Measurements from ENCODE around the gene ADGRG4.

ADGRG4 gene

DNA sequence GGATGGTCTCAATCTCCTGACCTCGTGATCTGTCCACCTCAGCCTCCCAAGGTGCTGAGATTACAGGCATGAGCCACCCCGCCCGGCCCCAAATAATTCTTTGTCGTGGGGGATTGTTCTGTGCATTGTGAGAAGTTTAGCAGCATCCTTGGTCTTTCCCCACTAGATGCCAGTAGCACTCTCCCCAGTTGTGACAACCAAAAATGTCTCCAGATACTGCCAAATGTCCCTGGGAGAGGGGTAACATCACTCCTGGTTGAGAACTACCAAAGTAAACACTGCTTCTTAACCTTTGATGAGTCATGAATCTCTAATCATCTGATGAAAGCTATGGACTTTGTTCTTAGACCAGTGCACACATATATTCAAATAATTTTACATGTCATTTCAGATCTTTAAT is 96.2 kb downstream of the ADGRG4 start:
- Histone ChIP-seq H3K79me1 (replicated peaks; ENCODE audit: low read length, poor library complexity, severe bottlenecking) (no peaks in the 10 kb centered on the region), H2BK5ac (ENCODE audit: low read depth, low read length, poor library complexity, severe bottlenecking) (no peak overlapping the region), H4K8ac (ENCODE audit: low read length) (no peak overlapping the region), H3K36me3 (ENCODE audit: control insufficient read depth in 1 of 2, insufficient read depth in 2 of 2, low read depth in 1 of 2, low read length in 2 of 2) (no peaks in the 10 kb centered on the region), H2BK15ac (ENCODE audit: low read depth, poor library complexity, severe bottlenecking) (no peak overlapping the region), H3K9ac (ENCODE audit: low read length) (no peak overlapping the region), H4K91ac (ENCODE audit: low read length) (no peak overlapping the region), H3K4me2 (ENCODE audit: low read length, poor library complexity, severe bottlenecking) (no peak overlapping the region), H3K23ac (ENCODE audit: low read length in 2 of 2) (no peak overlapping the region), H3K14ac (ENCODE audit: low read length in 2 of 2) (no peak overlapping the region), H2BK120ac (ENCODE audit: low read depth, low read length) (no peak overlapping the region), H3K27ac (ENCODE audit: low read length, poor library complexity, severe bottlenecking) (no peak overlapping the region), H3K27me3 (ENCODE audit: control insufficient read depth in 1 of 2, insufficient read depth in 1 of 2, low read length in 2 of 2) (peaks cover 0 to 7% of the 10 kb centered on the region in 2 experiments), H3K18ac (ENCODE audit: low read depth in 1 of 2, low read length in 2 of 2) (no peak overlapping the region), H3K9me3 (ENCODE audit: control insufficient read depth, low read length) (no peaks in the 10 kb centered on the region), H3K4me3 (ENCODE audit: insufficient read depth in 1 of 2, low read depth in 1 of 2, low read length in 2 of 2) (no peak overlapping the region), H2AFZ (ENCODE audit: low read depth, low read length) (no peak overlapping the region), H2AK5ac (ENCODE audit: low read length, severe bottlenecking) (no peak overlapping the region), H3K4me1 (ENCODE audit: control insufficient read depth, insufficient read depth, low read depth, low read length) (no peaks in the 10 kb centered on the region), H3K4ac (ENCODE audit: low read depth in 1 of 2, low read length in 2 of 2) (no peak overlapping the region), H2BK12ac (ENCODE audit: low read length in 2 of 2) (no peak overlapping the region)
- 100% methylated on average over 3 of the region's 4 CpGs for WGBS
- DNase-seq, result peak; percentile 0

DNA sequence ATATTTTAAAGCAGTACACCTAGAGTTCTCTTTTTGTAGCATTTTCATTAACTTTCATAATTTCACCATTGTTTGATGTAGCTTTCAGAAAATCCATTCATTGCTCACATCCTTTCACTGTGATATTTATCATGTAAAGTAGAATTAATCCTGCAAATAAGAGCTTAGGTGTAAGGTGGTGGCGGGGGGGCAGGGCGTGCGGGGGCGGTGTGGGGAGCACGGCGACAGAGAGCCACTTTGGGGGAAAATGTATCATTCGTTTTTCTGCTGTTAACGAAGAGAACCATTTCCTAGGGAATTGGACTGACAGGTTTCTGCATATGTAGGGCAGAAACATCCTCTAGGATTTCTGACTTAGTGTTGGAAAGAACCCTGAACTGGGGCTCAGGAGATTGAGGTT is 104.4 kb downstream of the ADGRG4 start:
- no peak overlapping the region for H3K4ac ChIP-seq (ENCODE audit: low read depth in 1 of 2, low read length in 2 of 2)
- H3K9me3 ChIP-seq (ENCODE audit: control insufficient read depth, low read length), result no peaks in the 10 kb centered on the region
- H2BK5ac ChIP-seq (ENCODE audit: low read depth, low read length, poor library complexity, severe bottlenecking), result no peak overlapping the region
- H3K4me2 ChIP-seq (ENCODE audit: low read length, poor library complexity, severe bottlenecking), result no peak overlapping the region
- no peaks in the 10 kb centered on the region for H3K36me3 ChIP-seq (ENCODE audit: control insufficient read depth in 1 of 2, insufficient read depth in 2 of 2, low read depth in 1 of 2, low read length in 2 of 2)
- H3K27me3 ChIP-seq (ENCODE audit: control insufficient read depth in 1 of 2, insufficient read depth in 1 of 2, low read length in 2 of 2), result peaks cover 0 to 47% of the 10 kb centered on the region in 2 experiments
- no peak overlapping the region for H2BK15ac ChIP-seq (ENCODE audit: low read depth, poor library complexity, severe bottlenecking)
- no peak for DNase-seq
- H3K27ac ChIP-seq (ENCODE audit: low read length, poor library complexity, severe bottlenecking), result no peak overlapping the region
- no peaks in the 10 kb centered on the region for H3K4me1 ChIP-seq (ENCODE audit: control insufficient read depth, insufficient read depth, low read depth, low read length)
- no peaks in the 10 kb centered on the region for H3K79me1 ChIP-seq (replicated peaks; ENCODE audit: low read length, poor library complexity, severe bottlenecking)
- H4K91ac ChIP-seq (ENCODE audit: low read length), result no peak overlapping the region
- H2BK12ac ChIP-seq (ENCODE audit: low read length in 2 of 2), result no peak overlapping the region
- H2AK5ac ChIP-seq (ENCODE audit: low read length, severe bottlenecking), result no peak overlapping the region
- H3K4me3 ChIP-seq (ENCODE audit: insufficient read depth in 1 of 2, low read depth in 1 of 2, low read length in 2 of 2), result no peak overlapping the region
- no peak overlapping the region for H3K9ac ChIP-seq (ENCODE audit: low read length)
- no peak overlapping the region for H2BK120ac ChIP-seq (ENCODE audit: low read depth, low read length)
- no peak overlapping the region for H2AFZ ChIP-seq (ENCODE audit: low read depth, low read length)
- H3K23ac ChIP-seq (ENCODE audit: low read length in 2 of 2), result no peak overlapping the region
- WGBS, result 75% methylated on average over 8 of the region's 8 CpGs
- H3K14ac ChIP-seq (ENCODE audit: low read length in 2 of 2), result no peak overlapping the region
- H4K8ac ChIP-seq (ENCODE audit: low read length), result no peak overlapping the region
- H3K18ac ChIP-seq (ENCODE audit: low read depth in 1 of 2, low read length in 2 of 2), result no peak overlapping the region

DNA sequence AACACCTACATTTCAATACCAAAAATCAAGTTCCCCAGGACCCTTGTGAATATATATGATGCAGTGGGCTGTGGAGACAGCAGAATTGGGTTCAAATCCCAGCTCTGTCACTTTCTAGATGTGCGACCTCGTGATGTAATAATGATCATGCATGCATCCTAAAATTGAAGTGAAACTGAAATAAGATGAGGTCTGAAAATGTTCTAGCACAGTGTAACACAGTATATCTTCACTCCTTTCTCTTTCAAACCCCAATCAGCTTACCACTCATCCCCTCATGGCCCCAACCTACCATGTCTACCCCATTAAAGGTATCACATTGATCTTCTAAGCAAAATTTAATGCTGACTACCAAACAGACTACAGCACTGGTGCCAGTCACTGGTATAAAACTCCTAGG is 117.0 kb downstream of the ADGRG4 start:
- WGBS, result no CpG with 5 or more reads among the region's 2 CpGs
- Histone ChIP-seq H3K4me1 (ENCODE audit: control insufficient read depth, insufficient read depth, low read depth, low read length) (no peaks in the 10 kb centered on the region), H3K4ac (ENCODE audit: low read depth in 1 of 2, low read length in 2 of 2) (no peak overlapping the region), H4K91ac (ENCODE audit: low read length) (no peak overlapping the region), H2BK120ac (ENCODE audit: low read depth, low read length) (no peak overlapping the region), H3K36me3 (ENCODE audit: control insufficient read depth in 1 of 2, insufficient read depth in 2 of 2, low read depth in 1 of 2, low read length in 2 of 2) (no peaks in the 10 kb centered on the region), H3K9me3 (ENCODE audit: control insufficient read depth, low read length) (no peaks in the 10 kb centered on the region), H4K8ac (ENCODE audit: low read length) (no peak overlapping the region), H3K23ac (ENCODE audit: low read length in 2 of 2) (no peak overlapping the region), H3K4me2 (ENCODE audit: low read length, poor library complexity, severe bottlenecking) (no peak overlapping the region), H2AFZ (ENCODE audit: low read depth, low read length) (no peak overlapping the region), H3K9ac (ENCODE audit: low read length) (no peak overlapping the region), H2AK5ac (ENCODE audit: low read length, severe bottlenecking) (no peak overlapping the region), H3K27ac (ENCODE audit: low read length, poor library complexity, severe bottlenecking) (no peak overlapping the region), H2BK15ac (ENCODE audit: low read depth, poor library complexity, severe bottlenecking) (no peak overlapping the region), H3K79me1 (replicated peaks; ENCODE audit: low read length, poor library complexity, severe bottlenecking) (no peaks in the 10 kb centered on the region), H3K18ac (ENCODE audit: low read depth in 1 of 2, low read length in 2 of 2) (no peak overlapping the region), H2BK5ac (ENCODE audit: low read depth, low read length, poor library complexity, severe bottlenecking) (no peak overlapping the region), H2BK12ac (ENCODE audit: low read length in 2 of 2) (no peak overlapping the region), H3K14ac (ENCODE audit: low read length in 2 of 2) (no peak overlapping the region), H3K27me3 (ENCODE audit: control insufficient read depth in 1 of 2, insufficient read depth in 1 of 2, low read length in 2 of 2) (peaks cover 0 to 16% of the 10 kb centered on the region in 2 experiments), H3K4me3 (ENCODE audit: insufficient read depth in 1 of 2, low read depth in 1 of 2, low read length in 2 of 2) (no peak overlapping the region)
- DNase-seq, result no peak

- Histone ChIP-seq H2AFZ (ENCODE audit: low read depth, low read length) (no peak overlapping the region), H3K27ac (ENCODE audit: low read length, poor library complexity, severe bottlenecking) (no peak overlapping the region)
- WGBS, result 74% methylated on average over 13 of the region's 14 CpGs
Measured at GRCh38 chrX:136421338-136421737, 120.6 kb downstream of the ADGRG4 start.

More at GRCh38 chrX:136421338-136421737, 120.6 kb downstream of the ADGRG4 start:
- no peak overlapping the region for H3K23ac ChIP-seq (ENCODE audit: low read length in 2 of 2)
- H2BK12ac ChIP-seq (ENCODE audit: low read length in 2 of 2), result no peak overlapping the region
- no peak overlapping the region for H3K4ac ChIP-seq (ENCODE audit: low read depth in 1 of 2, low read length in 2 of 2)
- H2BK15ac ChIP-seq (ENCODE audit: low read depth, poor library complexity, severe bottlenecking), result no peak overlapping the region
- H3K4me1 ChIP-seq (ENCODE audit: control insufficient read depth, insufficient read depth, low read depth, low read length), result no peaks in the 10 kb centered on the region
- no peak for DNase-seq
- H4K91ac ChIP-seq (ENCODE audit: low read length), result no peak overlapping the region
- H3K36me3 ChIP-seq (ENCODE audit: control insufficient read depth in 1 of 2, insufficient read depth in 2 of 2, low read depth in 1 of 2, low read length in 2 of 2), result no peaks in the 10 kb centered on the region
- no peak overlapping the region for H2BK120ac ChIP-seq (ENCODE audit: low read depth, low read length)
- no peak overlapping the region for H3K14ac ChIP-seq (ENCODE audit: low read length in 2 of 2)
- H2AK5ac ChIP-seq (ENCODE audit: low read length, severe bottlenecking), result no peak overlapping the region
- no peak overlapping the region for H3K4me3 ChIP-seq (ENCODE audit: insufficient read depth in 1 of 2, low read depth in 1 of 2, low read length in 2 of 2)
- no peak overlapping the region for H3K9ac ChIP-seq (ENCODE audit: low read length)
- H3K27me3 ChIP-seq (ENCODE audit: control insufficient read depth in 1 of 2, insufficient read depth in 1 of 2, low read length in 2 of 2), result peaks cover 0 to 14% of the 10 kb centered on the region in 2 experiments
- no peak overlapping the region for H4K8ac ChIP-seq (ENCODE audit: low read length)
- no peaks in the 10 kb centered on the region for H3K9me3 ChIP-seq (ENCODE audit: control insufficient read depth, low read length)
- H3K4me2 ChIP-seq (ENCODE audit: low read length, poor library complexity, severe bottlenecking), result no peak overlapping the region
- H2BK5ac ChIP-seq (ENCODE audit: low read depth, low read length, poor library complexity, severe bottlenecking), result no peak overlapping the region
- no peaks in the 10 kb centered on the region for H3K79me1 ChIP-seq (replicated peaks; ENCODE audit: low read length, poor library complexity, severe bottlenecking)
- H3K18ac ChIP-seq (ENCODE audit: low read depth in 1 of 2, low read length in 2 of 2), result no peak overlapping the region
